IMR-90 (cell line): Measurements from ENCODE around the gene RPL18. TPM values are rescaled to one million over a fixed set of nuclear protein-coding genes. Genes with fewer than 3 reads are reported as not detected.

Experiments
- ATAC-seq: fragments of 200-7000 bp; cut with Tn5 transposase; 2 replicates; pipeline ENCODE4 v1.9.1; 2020; ENCODE audit warnings: low read depth, mild to moderate bottlenecking, moderate library complexity
- BruUV-seq: library from RNA; stranded (reverse); fragments of 400-500 nt; replicated peaks from 2 replicates; lab custom pipeline; 2021; lab: Mats Ljungman, UMichigan
- CTCF ChIA-PET: fragments of 300-600 bp; formaldehyde crosslinking; extraction: SDS; loops from one replicate; lab custom pipeline; 2021; ENCODE audit warnings: antibody characterized with exemption; lab: Yijun Ruan, JAX
- POLR2A ChIA-PET: fragments of 300-600 bp; sonication (Branson Sonifier 250); formaldehyde crosslinking; loops from one replicate; lab custom pipeline; 2022; ENCODE audit warnings: antibody characterized with exemption; ENCODE audit not compliant: unreplicated experiment; lab: Charles Lee
- DNase-seq: peaks from one replicate; pipeline ENCODE4 v3.0.0; 2013
- H2AFZ ChIP-seq: replicated peaks from 2 replicates; pipeline ENCODE3; 2013; ENCODE audit warnings: low read length, mild to moderate bottlenecking; ENCODE audit not compliant: poor library complexity
- H2AK5ac ChIP-seq: 2 replicates; pipeline ENCODE4 v1.6.1; 2013; ENCODE audit warnings: low read depth, low read length, inconsistent platforms
- H2AK9ac ChIP-seq: replicated peaks from 2 replicates; pipeline ENCODE3; 2013; ENCODE audit warnings: mild to moderate bottlenecking, low read depth, low read length, moderate library complexity; ENCODE audit not compliant: poor library complexity
- H2BK120ac ChIP-seq: 2 replicates; pipeline ENCODE4 v1.6.1; 2013; ENCODE audit warnings: low read depth, low read length, inconsistent platforms
- H2BK15ac ChIP-seq: 3 replicates; pipeline ENCODE4 v1.6.1; 2013; ENCODE audit warnings: low read depth, low read length, inconsistent platforms
- H2BK20ac ChIP-seq: 2 replicates; pipeline ENCODE4 v1.6.1; 2013; ENCODE audit warnings: low read depth, mild to moderate bottlenecking, inconsistent platforms, low read length, moderate library complexity
- H2BK5ac ChIP-seq: 2 replicates; pipeline ENCODE4 v1.6.1; 2013; ENCODE audit warnings: mild to moderate bottlenecking, low read depth, low read length, inconsistent platforms; ENCODE audit not compliant: poor library complexity, severe bottlenecking
- H3K14ac ChIP-seq: replicated peaks from 2 replicates; pipeline ENCODE4 v1.6.1; 2013; ENCODE audit warnings: low read depth, low read length, inconsistent platforms
- H3K18ac ChIP-seq: 2 replicates; pipeline ENCODE4 v1.6.1; 2013; ENCODE audit warnings: low read depth, low read length, control low read depth
- H3K23ac ChIP-seq: 2 replicates; pipeline ENCODE4 v1.6.1; 2013; ENCODE audit warnings: low read depth, low read length, inconsistent platforms
- H3K27ac ChIP-seq: 2 replicates; pipeline ENCODE4 v1.5.1; 2013; ENCODE audit warnings: mild to moderate bottlenecking, control low read depth, low read length; ENCODE audit not compliant: insufficient read depth
- H3K27me3 ChIP-seq: 2 replicates; pipeline ENCODE4 v1.6.1; 2013; ENCODE audit warnings: low read length; ENCODE audit not compliant: control insufficient read depth, insufficient read depth
- H3K36me3 ChIP-seq: 2 replicates; pipeline ENCODE4 v1.6.1; 2013; ENCODE audit warnings: low read length, mixed read lengths; ENCODE audit not compliant: control insufficient read depth, insufficient read depth
- H3K4ac ChIP-seq: 2 replicates; pipeline ENCODE4 v1.6.1; 2013; ENCODE audit warnings: low read depth, low read length, inconsistent platforms
- H3K4me1 ChIP-seq: 2 replicates; pipeline ENCODE4 v1.6.1; 2013; ENCODE audit warnings: low read length, mixed read lengths; ENCODE audit not compliant: control insufficient read depth, insufficient read depth
- H3K4me2 ChIP-seq: 2 replicates; pipeline ENCODE4 v1.6.1; 2013; ENCODE audit warnings: low read depth, mild to moderate bottlenecking, control low read depth, low read length, moderate library complexity
- H3K4me3 ChIP-seq: 2 replicates; pipeline ENCODE4 v1.5.1; 2013; ENCODE audit warnings: low read depth, mild to moderate bottlenecking, control low read depth, low read length, moderate library complexity; ENCODE audit not compliant: insufficient read depth
- H3K56ac ChIP-seq: 2 replicates; pipeline ENCODE4 v1.6.1; 2013; ENCODE audit warnings: low read length, inconsistent platforms; ENCODE audit not compliant: insufficient read depth; ENCODE audit errors: extremely low read depth
- H3K79me1 ChIP-seq, 2 experiments: 2 replicates each; pipeline ENCODE4 v1.6.1; 2013; ENCODE audit warnings: low read length in 2 of 2, inconsistent platforms in 1 of 2, low read depth in 1 of 2
- H3K9ac ChIP-seq: 2 replicates; pipeline ENCODE4 v1.6.1; 2013; ENCODE audit warnings: low read depth, low read length, control low read depth
- H3K9me1 ChIP-seq: 2 replicates; pipeline ENCODE4 v1.6.1; 2013; ENCODE audit warnings: low read length, inconsistent platforms; ENCODE audit not compliant: insufficient read depth
- H3K9me3 ChIP-seq: 2 replicates; pipeline ENCODE4 v1.6.1; 2013; ENCODE audit warnings: low read length; ENCODE audit not compliant: control insufficient read depth, insufficient read depth
- H4K20me1 ChIP-seq: 2 replicates; pipeline ENCODE4 v1.6.1; 2013; ENCODE audit warnings: low read length, inconsistent platforms; ENCODE audit not compliant: insufficient read depth
- H4K5ac ChIP-seq: 2 replicates; pipeline ENCODE4 v1.6.1; 2013; ENCODE audit warnings: mild to moderate bottlenecking, low read depth, low read length, control low read depth
- H4K8ac ChIP-seq, 2 experiments: 2 replicates each; pipeline ENCODE4 v1.6.1; 2013; ENCODE audit warnings: low read depth in 2 of 2, low read length in 2 of 2, control low read depth in 1 of 2, inconsistent platforms in 1 of 2
- H4K91ac ChIP-seq: 2 replicates; pipeline ENCODE4 v1.6.1; 2013; ENCODE audit warnings: low read depth, low read length, inconsistent platforms; ENCODE audit not compliant: insufficient read depth
- BHLHE40 ChIP-seq: fragments of 150-350 bp; IDR thresholded peaks from 2 replicates; pipeline ENCODE4 v1.6.1; 2016; ENCODE audit warnings: mild to moderate bottlenecking, low read depth, low read length
- CEBPB ChIP-seq: IDR thresholded peaks from 2 replicates; pipeline ENCODE4 v1.6.1; 2012; ENCODE audit warnings: low read depth, low read length, improper control_type of control experiment
- CHD1 ChIP-seq: IDR thresholded peaks from 2 replicates; pipeline ENCODE4 v1.6.1; 2012; ENCODE audit warnings: low read depth, low read length, improper control_type of control experiment
- FOS ChIP-seq: fragments of 150-350 bp; IDR thresholded peaks from 2 replicates; pipeline ENCODE4 v1.6.1; 2016; ENCODE audit warnings: low read depth, low read length
- MAFK ChIP-seq: IDR thresholded peaks from 2 replicates; pipeline ENCODE4 v1.6.1; 2012; ENCODE audit warnings: low read depth, low read length, improper control_type of control experiment
- MAZ ChIP-seq: IDR thresholded peaks from 2 replicates; pipeline ENCODE4 v1.6.1; 2012; ENCODE audit warnings: low read depth, mild to moderate bottlenecking, low read length, improper control_type of control experiment, moderate library complexity, borderline replicate concordance
- MXI1 ChIP-seq: IDR thresholded peaks from 2 replicates; pipeline ENCODE4 v1.6.1; 2012; ENCODE audit warnings: low read depth, mild to moderate bottlenecking, low read length, moderate library complexity, borderline replicate concordance
- NFE2L2 ChIP-seq: fragments of 150-350 bp; IDR thresholded peaks from 2 replicates; pipeline ENCODE4 v1.6.1; 2016; ENCODE audit warnings: low read depth, mild to moderate bottlenecking, low read length
- POLR2A ChIP-seq: IDR thresholded peaks from 2 replicates; pipeline ENCODE4 v1.6.1; 2012; ENCODE audit warnings: mild to moderate bottlenecking, low read depth, low read length
- RAD21 ChIP-seq: IDR thresholded peaks from 2 replicates; pipeline ENCODE4 v1.6.1; 2012; ENCODE audit warnings: low read length, improper control_type of control experiment
- RCOR1 ChIP-seq: IDR thresholded peaks from 2 replicates; pipeline ENCODE4 v1.6.1; 2012; ENCODE audit warnings: mild to moderate bottlenecking, low read length, improper control_type of control experiment; ENCODE audit not compliant: insufficient replicate concordance
- RFX5 ChIP-seq: IDR thresholded peaks from 2 replicates; pipeline ENCODE4 v1.8.0; 2012; ENCODE audit warnings: low read depth, mild to moderate bottlenecking, low read length, moderate library complexity
- SMC3 ChIP-seq: fragments of 150-350 bp; IDR thresholded peaks from 2 replicates; pipeline ENCODE4 v1.6.1; 2016; ENCODE audit warnings: low read depth, mild to moderate bottlenecking, antibody characterized with exemption, low read length, moderate library complexity
- WGBS, 2 experiments: methylation state at CpG; one replicate each; pipeline versions ENCODE4 v1.1.5 to v1.1.7; 2013; ENCODE audit warnings: missing lambda C conversion rate in 2 of 2; ENCODE audit not compliant: insufficient read length in 1 of 2; ENCODE audit errors: extremely low coverage in 2 of 2; 5-methylcytosine and 5-hydroxymethylcytosine counted together
- dilution Hi-C: fragments of 300-500 bp; cut with HindIII; formaldehyde crosslinking; loops from one replicate; pipeline ENCODE4 v1.14.3; 2018; ENCODE audit warnings: low sequenced_read_pairs; ENCODE audit not compliant: unreplicated experiment
- in situ Hi-C: fragments of 300-500 bp; cut with MboI; formaldehyde crosslinking; loops from 3 replicates; pipeline ENCODE4 v1.14.3; 2019; ENCODE audit warnings: low sequenced_read_pairs, inconsistent platforms, mixed read lengths
- intact Hi-C: fragments of 100-400 bp; cut with micrococcal nuclease; formaldehyde crosslinking; loops from 2 replicates; pipeline ENCODE4 v1.10.0; 2022
- polyA plus RNA-seq, 3 experiments: library from polyadenylated mRNA; depleted of rRNA; stranded (reverse); fragments of >200 nt; gene quantifications; 2 replicates each; pipeline ENCODE4 v1.2.3, GENCODE V29; 2012; ENCODE audit warnings: low replicate concordance in 1 of 3
- total RNA-seq: library from RNA; depleted of rRNA; stranded (reverse); fragments of >200 nt; gene quantifications from 2 replicates; pipeline ENCODE4 v1.2.3, GENCODE V29; 2012
- TF ChIP-seq, protein P1 (sequence below): fragments of 150-350 bp; IDR thresholded peaks from 2 replicates; pipeline ENCODE4 v1.6.1; 2017; ENCODE audit warnings: mild to moderate bottlenecking, antibody characterized with exemption, low read length, low read depth
- TF ChIP-seq, protein P2 (sequence below): conservative IDR thresholded peaks from 2 replicates; pipeline ENCODE4 v1.5.1; 2012; ENCODE audit warnings: mild to moderate bottlenecking, low read depth, low read length, improper control_type of control experiment

The RPL18 gene
- total and polyA plus RNA-seq, 2 of the 4 experiments (the other 2 are of a cell fraction) = 1,909 to 2,254 TPM

DNA sequence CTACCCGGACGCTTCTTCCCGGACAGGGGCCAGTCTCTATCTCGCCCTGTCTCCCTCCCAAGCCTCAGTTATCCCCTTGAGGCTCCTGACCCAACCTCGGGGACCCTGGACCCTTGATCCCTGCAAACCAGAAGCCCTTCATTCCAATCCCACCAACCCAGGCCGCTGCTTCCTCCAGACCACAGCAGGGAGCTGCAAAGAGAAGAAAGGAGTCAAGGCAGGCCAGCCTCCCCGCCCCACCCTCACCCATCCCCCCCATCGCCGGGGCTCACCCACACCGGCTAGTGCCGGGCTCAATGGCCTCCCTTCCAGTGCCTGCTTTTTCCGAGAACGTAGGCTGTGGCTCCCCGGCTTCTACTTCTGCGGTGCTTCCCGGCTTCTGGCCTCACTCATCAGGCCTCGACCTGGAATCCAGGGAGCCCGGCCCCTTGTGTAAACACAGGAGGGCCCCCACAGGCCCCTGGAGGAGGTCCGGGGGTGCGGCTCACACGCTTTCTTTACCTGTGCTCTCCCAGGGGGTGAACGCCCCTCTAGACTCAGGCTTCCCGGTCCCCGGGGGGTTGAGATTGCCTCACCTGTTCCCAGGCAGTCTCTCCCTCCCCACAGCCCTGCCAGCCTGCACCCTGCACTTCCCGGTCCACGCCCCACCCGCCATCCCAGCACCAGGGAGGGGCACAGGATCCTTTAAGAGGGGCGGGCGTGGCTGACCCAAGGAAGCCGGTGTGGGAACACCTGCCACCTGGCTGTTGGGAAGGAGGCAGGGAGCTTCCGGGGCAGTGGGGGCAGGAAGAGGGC lies 4.3 kb downstream of the RPL18 start, which contains the start of gene FAM83E:
Gene FAM83E (minus strand): TSS at position 641 of the 795 bp plus-strand sequence. CDS start 1,704 bp downstream, outside the sequence.
- Histone ChIP-seq H4K5ac (no peak within 1 kb of the TSS), H2BK120ac (no peak within 1 kb of the TSS), H3K27me3 (no peaks in the 10 kb centered on the region), H2AFZ (no peak within 1 kb of the TSS), H4K8ac (no peak within 1 kb of the TSS; a peak in 1 of 4 replicates), H3K79me1 (peaks cover 8 to 39% of the 10 kb centered on the region in 2 experiments; a peak in 3 of 4 replicates), H3K4me3 (no peak within 1 kb of the TSS), H3K27ac (no peak within 1 kb of the TSS), H3K4ac (no peak within 1 kb of the TSS), H2BK15ac (no peak within 1 kb of the TSS), H3K4me2 (no peak within 1 kb of the TSS), H2BK20ac (no peak within 1 kb of the TSS), H3K23ac (no peak within 1 kb of the TSS), H3K18ac (no peak within 1 kb of the TSS), H3K9me3 (no peaks in the 10 kb centered on the region), H3K4me1 (peaks cover 8% of the 10 kb centered on the region), H4K20me1 (peaks cover 53% of the 10 kb centered on the region), H3K9ac (no peak within 1 kb of the TSS), H2BK5ac (no peak within 1 kb of the TSS), H3K14ac (no peak within 1 kb of the TSS), H3K9me1 (no peaks in the 10 kb centered on the region), H3K36me3 (peaks cover 28% of the 10 kb centered on the region), H4K91ac (no peak within 1 kb of the TSS), H2AK5ac (no peak within 1 kb of the TSS), H3K56ac (no peak within 1 kb of the TSS), H2AK9ac (peak within 1 kb of the TSS; percentile 10)
- POLR2A ChIA-PET = no interaction called here
- DNase-seq = no peak
- intact Hi-C loops (no loop called here), in situ Hi-C loops (no loop called here), dilution Hi-C loops (no loop called here)
- CTCF ChIA-PET = no interaction called here
- no TSS peak for BruUV-seq
- WGBS, 2 experiments = 52% methylated on average over 8 of the region's 31 CpGs; no CpG with 5 or more reads in 1 of the 2 experiments
- ATAC-seq = no peak
- TF ChIP-seq MXI1 = no peak
- TF ChIP-seq CEBPB = no peak
- TF ChIP-seq RCOR1 = no peak
- TF ChIP-seq RAD21 = no peak
- TF ChIP-seq SMC3 = no peak
- TF ChIP-seq MAZ = no peak
- TF ChIP-seq, protein P1, sequence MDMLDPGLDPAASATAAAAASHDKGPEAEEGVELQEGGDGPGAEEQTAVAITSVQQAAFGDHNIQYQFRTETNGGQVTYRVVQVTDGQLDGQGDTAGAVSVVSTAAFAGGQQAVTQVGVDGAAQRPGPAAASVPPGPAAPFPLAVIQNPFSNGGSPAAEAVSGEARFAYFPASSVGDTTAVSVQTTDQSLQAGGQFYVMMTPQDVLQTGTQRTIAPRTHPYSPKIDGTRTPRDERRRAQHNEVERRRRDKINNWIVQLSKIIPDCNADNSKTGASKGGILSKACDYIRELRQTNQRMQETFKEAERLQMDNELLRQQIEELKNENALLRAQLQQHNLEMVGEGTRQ = no peak
- TF ChIP-seq NFE2L2 = no peak
- TF ChIP-seq MAFK = no peak
- TF ChIP-seq, protein P2, sequence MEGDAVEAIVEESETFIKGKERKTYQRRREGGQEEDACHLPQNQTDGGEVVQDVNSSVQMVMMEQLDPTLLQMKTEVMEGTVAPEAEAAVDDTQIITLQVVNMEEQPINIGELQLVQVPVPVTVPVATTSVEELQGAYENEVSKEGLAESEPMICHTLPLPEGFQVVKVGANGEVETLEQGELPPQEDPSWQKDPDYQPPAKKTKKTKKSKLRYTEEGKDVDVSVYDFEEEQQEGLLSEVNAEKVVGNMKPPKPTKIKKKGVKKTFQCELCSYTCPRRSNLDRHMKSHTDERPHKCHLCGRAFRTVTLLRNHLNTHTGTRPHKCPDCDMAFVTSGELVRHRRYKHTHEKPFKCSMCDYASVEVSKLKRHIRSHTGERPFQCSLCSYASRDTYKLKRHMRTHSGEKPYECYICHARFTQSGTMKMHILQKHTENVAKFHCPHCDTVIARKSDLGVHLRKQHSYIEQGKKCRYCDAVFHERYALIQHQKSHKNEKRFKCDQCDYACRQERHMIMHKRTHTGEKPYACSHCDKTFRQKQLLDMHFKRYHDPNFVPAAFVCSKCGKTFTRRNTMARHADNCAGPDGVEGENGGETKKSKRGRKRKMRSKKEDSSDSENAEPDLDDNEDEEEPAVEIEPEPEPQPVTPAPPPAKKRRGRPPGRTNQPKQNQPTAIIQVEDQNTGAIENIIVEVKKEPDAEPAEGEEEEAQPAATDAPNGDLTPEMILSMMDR = no peak
- no peak for TF ChIP-seq RFX5
- TF ChIP-seq CHD1 = no peak
- TF ChIP-seq FOS = no peak
- no peak for TF ChIP-seq POLR2A
- TF ChIP-seq BHLHE40 = no peak
